ENCODE data around the gene SMYD3. TPM values are rescaled to one million over a fixed set of nuclear protein-coding genes. Genes with fewer than 3 reads are reported as not detected.

Gene SMYD3
- total RNA-seq, 1 donor: 171 TPM

- peak overlapping the region; percentile 91 for H3K27ac ChIP-seq (ENCODE audit: low read depth, low read length)
- H3K9me3 ChIP-seq (ENCODE audit: low read depth, low read length): no peaks in the 10 kb centered on the region
- H3K79me2 ChIP-seq (ENCODE audit: insufficient read depth, low read length): no peaks in the 10 kb centered on the region
- no peak for TF ChIP-seq CTCF (IDR thresholded peaks at IDR 0.05; ENCODE audit: extremely low read depth, low read depth, low read length)
- H3K4me1 ChIP-seq (ENCODE audit: insufficient read depth, low read length): peaks cover 48% of the 10 kb centered on the region
- no peak overlapping the region for H2AFZ ChIP-seq (ENCODE audit: low read length)
- H4K20me1 ChIP-seq (ENCODE audit: insufficient read depth, low read length): no peaks in the 10 kb centered on the region
- peak overlapping the region; percentile 53 for H3K4me2 ChIP-seq (ENCODE audit: insufficient read depth, low read length)
- no peaks in the 10 kb centered on the region for H3K36me3 ChIP-seq (ENCODE audit: insufficient read depth, low read length)
- H3K27me3 ChIP-seq (ENCODE audit: insufficient read depth, low read length): no peaks in the 10 kb centered on the region
- no peak overlapping the region for H3K4me3 ChIP-seq (ENCODE audit: insufficient read depth, low read length)
- DNase-seq (ENCODE audit: insufficient read length, low spot score, missing footprints): peak; percentile 81
Measured at GRCh38 chr1:245874942-245875580, 632.0 kb downstream of the SMYD3 start.

- Histone ChIP-seq H3K36me3 (ENCODE audit: insufficient read depth, low read length) (no peaks in the 10 kb centered on the region), H3K4me1 (ENCODE audit: insufficient read depth, low read length) (peaks cover 48% of the 10 kb centered on the region), H2AFZ (ENCODE audit: low read length) (no peak overlapping the region), H3K79me2 (ENCODE audit: insufficient read depth, low read length) (no peaks in the 10 kb centered on the region), H3K27me3 (ENCODE audit: insufficient read depth, low read length) (no peaks in the 10 kb centered on the region), H3K27ac (ENCODE audit: low read depth, low read length) (peak overlapping the region; percentile 91), H4K20me1 (ENCODE audit: insufficient read depth, low read length) (no peaks in the 10 kb centered on the region), H3K4me2 (ENCODE audit: insufficient read depth, low read length) (no peak overlapping the region), H3K9me3 (ENCODE audit: low read depth, low read length) (no peaks in the 10 kb centered on the region), H3K4me3 (ENCODE audit: insufficient read depth, low read length) (no peak overlapping the region)
- DNase-seq (ENCODE audit: insufficient read length, low spot score, missing footprints): no peak
- TF ChIP-seq CTCF (IDR thresholded peaks at IDR 0.05; ENCODE audit: extremely low read depth, low read depth, low read length): no peak
Measured at GRCh38 chr1:245873883-245874671, 633.0 kb downstream of the SMYD3 start.

DNA sequence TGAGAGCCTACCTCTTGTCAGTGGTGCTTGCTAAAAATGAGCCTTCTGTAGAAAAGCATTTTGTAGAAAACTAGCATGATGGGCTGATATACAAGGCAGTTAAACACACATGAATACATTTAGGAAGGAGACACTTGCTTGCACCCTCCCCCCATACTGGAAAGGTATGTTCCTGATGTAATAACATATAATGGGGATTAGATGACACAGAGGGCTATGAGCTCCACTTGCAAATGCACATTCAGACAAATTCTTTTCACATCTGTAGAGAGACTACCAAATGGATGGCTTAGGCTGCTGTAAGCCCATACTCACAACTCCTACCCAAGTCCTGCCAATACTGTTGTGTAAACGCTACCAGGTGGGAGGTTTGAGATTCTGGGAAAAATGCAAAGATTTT, 634.0 kb downstream of the SMYD3 start:
- H3K4me3 ChIP-seq (ENCODE audit: insufficient read depth, low read length): no peak overlapping the region
- H4K20me1 ChIP-seq (ENCODE audit: insufficient read depth, low read length): no peaks in the 10 kb centered on the region
- H3K27me3 ChIP-seq (ENCODE audit: insufficient read depth, low read length): no peaks in the 10 kb centered on the region
- no peaks in the 10 kb centered on the region for H3K79me2 ChIP-seq (ENCODE audit: insufficient read depth, low read length)
- no peak overlapping the region for H3K4me2 ChIP-seq (ENCODE audit: insufficient read depth, low read length)
- no peaks in the 10 kb centered on the region for H3K36me3 ChIP-seq (ENCODE audit: insufficient read depth, low read length)
- H3K9me3 ChIP-seq (ENCODE audit: low read depth, low read length): no peaks in the 10 kb centered on the region
- H2AFZ ChIP-seq (ENCODE audit: low read length): no peak overlapping the region
- H3K4me1 ChIP-seq (ENCODE audit: insufficient read depth, low read length): peaks cover 48% of the 10 kb centered on the region
- peak overlapping the region; percentile 91 for H3K27ac ChIP-seq (ENCODE audit: low read depth, low read length)
- no peak for TF ChIP-seq CTCF (IDR thresholded peaks at IDR 0.05; ENCODE audit: extremely low read depth, low read depth, low read length)
- DNase-seq (ENCODE audit: insufficient read length, low spot score, missing footprints): no peak

GRCh38 chr1:245872475-245872874, 634.6 kb downstream of the SMYD3 start:
- Histone ChIP-seq H3K27me3 (ENCODE audit: insufficient read depth, low read length) (no peaks in the 10 kb centered on the region), H2AFZ (ENCODE audit: low read length) (no peak overlapping the region), H3K27ac (ENCODE audit: low read depth, low read length) (peak overlapping the region; percentile 91), H3K36me3 (ENCODE audit: insufficient read depth, low read length) (no peaks in the 10 kb centered on the region), H3K9me3 (ENCODE audit: low read depth, low read length) (no peaks in the 10 kb centered on the region), H3K4me1 (ENCODE audit: insufficient read depth, low read length) (peaks cover 48% of the 10 kb centered on the region), H4K20me1 (ENCODE audit: insufficient read depth, low read length) (no peaks in the 10 kb centered on the region), H3K4me2 (ENCODE audit: insufficient read depth, low read length) (no peak overlapping the region), H3K79me2 (ENCODE audit: insufficient read depth, low read length) (no peaks in the 10 kb centered on the region), H3K4me3 (ENCODE audit: insufficient read depth, low read length) (no peak overlapping the region)
- no peak for TF ChIP-seq CTCF (IDR thresholded peaks at IDR 0.05; ENCODE audit: extremely low read depth, low read depth, low read length)
- no peak for DNase-seq (ENCODE audit: insufficient read length, low spot score, missing footprints)
